HepG2 (cell line): ENCODE measurements around the gene MARVELD3. TPM values are rescaled to one million over a fixed set of nuclear protein-coding genes. Genes with fewer than 3 reads are reported as not detected.

Experiments
- ATAC-seq: fragments of 200-7000 bp; cut with Tn5 transposase; 3 replicates; pipeline ENCODE4 v1.9.1; 2020; ENCODE audit warnings: mild to moderate bottlenecking, moderate library complexity
- BruUV-seq: library from RNA; stranded (reverse); fragments of 400-500 nt; replicated peaks from 2 replicates; lab custom pipeline; 2021; lab: Mats Ljungman, UMichigan
- CTCF ChIA-PET: fragments of 300-600 bp; formaldehyde crosslinking; extraction: SDS; loops from one replicate; lab custom pipeline; 2021; ENCODE audit warnings: low total read pairs, inconsistent platforms, low intra/inter-chr PET ratio; lab: Yijun Ruan, JAX
- POLR2A ChIA-PET: fragments of 350-600 bp; sonication (Branson Sonifier 250); formaldehyde crosslinking; loops from one replicate; lab custom pipeline; 2020; ENCODE audit warnings: antibody characterized with exemption, inconsistent platforms; lab: Yijun Ruan, JAX
- DNase-seq: peaks from one replicate; pipeline ENCODE4 v3.0.0-alpha.2; 2015; ENCODE audit warnings: low spot score
- FAIRE-seq: peaks from 3 replicates; lab custom pipeline; 2011; peaks lifted over from hg19 to GRCh38; lab: Jason Lieb, UNC
- H2AFZ ChIP-seq: one replicate; pipeline ENCODE4 v1.6.1; 2011; ENCODE audit warnings: low read length, inconsistent platforms
- H3K27ac ChIP-seq: fragments of 300-600 bp; 3 replicates; pipeline ENCODE4 v1.8.0; 2011; ENCODE audit warnings: mixed run types, mild to moderate bottlenecking, mixed read lengths, low read length, inconsistent platforms; ENCODE audit not compliant: insufficient read depth; ENCODE audit errors: extremely low read length
- H3K27me3 ChIP-seq, 2 experiments: fragments of 200-600 bp in 1 of 2; 2 replicates in 1 of 2; 3 replicates in 1 of 2; pipeline versions ENCODE4 v1.6.0 to v1.8.0; 2011; ENCODE audit warnings: low read length in 2 of 2, mild to moderate bottlenecking in 2 of 2, moderate library complexity in 2 of 2, inconsistent platforms in 1 of 2; ENCODE audit not compliant: insufficient read depth in 2 of 2, control insufficient read depth in 1 of 2
- H3K36me3 ChIP-seq, 2 experiments: fragments of 200-600 bp in 1 of 2; replicated peaks in 1 of 2; 2 replicates in 1 of 2; 3 replicates in 1 of 2; pipeline versions ENCODE4 v1.5.1 to v1.8.0; 2011; ENCODE audit warnings: low read length in 2 of 2, inconsistent platforms in 1 of 2; ENCODE audit not compliant: insufficient read depth in 2 of 2, control insufficient read depth in 1 of 2
- H3K4me1 ChIP-seq: 2 replicates; pipeline ENCODE4 v1.5.1; 2012; ENCODE audit warnings: low read length, inconsistent platforms; ENCODE audit not compliant: insufficient read depth
- H3K4me2 ChIP-seq: 2 replicates; pipeline ENCODE4 v1.6.0; 2011; ENCODE audit warnings: low read depth, low read length, inconsistent platforms
- H3K4me3 ChIP-seq, 3 experiments: fragments of 200-600 bp in 1 of 3; sonication (generic), shearing (Covaris generic) in 1 of 3; replicated peaks in 1 of 3; 2 replicates each; pipeline ENCODE4 v1.5.1; 2011 to 2016; ENCODE audit warnings: low read length in 3 of 3, inconsistent platforms in 2 of 3, low read depth in 2 of 3, mild to moderate bottlenecking in 2 of 3, control low read depth in 1 of 3, mixed read lengths in 1 of 3; ENCODE audit not compliant: insufficient read depth in 1 of 3
- H3K79me2 ChIP-seq: one replicate; pipeline ENCODE4 v1.6.1; 2011; ENCODE audit warnings: low read length, inconsistent platforms; ENCODE audit not compliant: insufficient read depth
- H3K9ac ChIP-seq: 2 replicates; pipeline ENCODE4 v1.6.0; 2011; ENCODE audit warnings: mild to moderate bottlenecking, low read depth, low read length, inconsistent platforms; ENCODE audit not compliant: insufficient read depth
- H3K9me3 ChIP-seq: 2 replicates; pipeline ENCODE4 v1.5.1; 2012; ENCODE audit warnings: mild to moderate bottlenecking, low read length
- H4K20me1 ChIP-seq: 2 replicates; pipeline ENCODE4 v1.6.0; 2011; ENCODE audit warnings: inconsistent platforms, mild to moderate bottlenecking, low read length, moderate library complexity; ENCODE audit not compliant: insufficient read depth
- CEBPB ChIP-seq: IDR thresholded peaks from 2 replicates; pipeline ENCODE4 v1.6.1; 2011; ENCODE audit warnings: low read depth, low read length, improper control_type of control experiment, borderline replicate concordance
- GATAD1 ChIP-seq: IDR thresholded peaks from 2 replicates; pipeline ENCODE4 v1.6.1; 2016; ENCODE audit warnings: missing genetic modification reagents, missing compliant biosample characterization
- HNF4G ChIP-seq, 2 experiments: sonication (generic) in 1 of 2; formaldehyde crosslinking in 1 of 2; IDR thresholded peaks; 2 replicates each; pipeline versions ENCODE4 v1.4.0 to v1.6.1; 2011 to 2020; ENCODE audit warnings: borderline replicate concordance in 2 of 2, low read depth in 2 of 2, mild to moderate bottlenecking in 2 of 2, low read length in 1 of 2, missing genetic modification reagents in 1 of 2, moderate library complexity in 1 of 2
- LCORL ChIP-seq, 2 experiments: fragments of 450-650 bp in 1 of 2; sonication (generic) in 1 of 2; formaldehyde crosslinking in 1 of 2; IDR thresholded peaks; 2 replicates each; pipeline versions ENCODE4 v1.5.0 to v1.6.1; 2017 to 2020; ENCODE audit warnings: antibody characterized with exemption in 1 of 2, missing genetic modification reagents in 1 of 2
- MAX ChIP-seq: IDR thresholded peaks from 2 replicates; pipeline ENCODE4 v1.6.1; 2012; ENCODE audit warnings: inconsistent platforms
- MIXL1 ChIP-seq: IDR thresholded peaks from 2 replicates; pipeline ENCODE4 v1.6.1; 2016
- ONECUT2 ChIP-seq: sonication (generic); formaldehyde crosslinking; IDR thresholded peaks from 2 replicates; pipeline ENCODE4 v1.4.0; 2020; ENCODE audit warnings: missing genetic modification reagents
- PITX1 ChIP-seq: sonication (generic); formaldehyde crosslinking; IDR thresholded peaks from 2 replicates; pipeline ENCODE4 v1.5.1; 2020; ENCODE audit warnings: mild to moderate bottlenecking, missing genetic modification reagents
- PRDM4 ChIP-seq: sonication (generic); formaldehyde crosslinking; IDR thresholded peaks from 2 replicates; pipeline ENCODE4 v1.9.0; 2021; ENCODE audit warnings: missing genetic modification reagents, borderline replicate concordance
- ZBED4 ChIP-seq: sonication (generic); formaldehyde crosslinking; IDR thresholded peaks from 2 replicates; pipeline ENCODE4 v1.4.0; 2020; ENCODE audit warnings: missing genetic modification reagents, borderline replicate concordance
- ZNF556 ChIP-seq: sonication (generic); formaldehyde crosslinking; IDR thresholded peaks from 2 replicates; pipeline ENCODE4 v1.4.0; 2020; ENCODE audit warnings: mild to moderate bottlenecking, missing genetic modification reagents, borderline replicate concordance
- ZNF629 ChIP-seq: sonication (generic); formaldehyde crosslinking; conservative IDR thresholded peaks from 2 replicates; pipeline ENCODE4 v1.5.0; 2020; ENCODE audit warnings: missing genetic modification reagents
- WGBS: methylation state at CpG from one replicate; pipeline ENCODE4 v1.1.6; 2017; ENCODE audit warnings: low lambda C conversion rate; 5-methylcytosine and 5-hydroxymethylcytosine counted together
- in situ Hi-C: cut with HindIII; loops from 2 replicates; pipeline ENCODE4 v1.10.0; 2017; ENCODE audit warnings: low pct_unique_long_range_greater_than_20kb; ENCODE audit not compliant: extremely low pct_ligation_motif_present
- intact Hi-C: fragments of 100-400 bp; cut with micrococcal nuclease; formaldehyde crosslinking; loops from one replicate; pipeline ENCODE4 v1.10.0; 2022; ENCODE audit not compliant: unreplicated experiment
- polyA plus RNA-seq, 8 experiments: library from polyadenylated mRNA; depleted of rRNA in 3 of 8; stranded (reverse) in 7 of 8; unstranded in 1 of 8; fragments of >200 nt; fragmentation: Illumina TruSeq in 4 of 8; extraction: Trizol in 4 of 8; gene quantifications; 2 replicates each; pipeline versions ENCODE4 v1.2.1 to v1.2.3, GENCODE V29; 2011 to 2016; ENCODE audit warnings: low read depth in 4 of 8, missing spikeins in 1 of 8, mixed read lengths in 1 of 8; ENCODE audit not compliant: insufficient read depth in 1 of 8
- total RNA-seq, 5 experiments: library from RNA; depleted of rRNA; stranded (reverse); fragments of >200 nt; fragmentation: Illumina TruSeq; extraction: Trizol; gene quantifications; 2 replicates each; pipeline ENCODE4 v1.2.3, GENCODE V29; 2016; ENCODE audit warnings: low read depth in 1 of 5

The MARVELD3 gene
- total and polyA plus RNA-seq, 2 of the 13 experiments (the other 11 are each of a cell fraction or from before 2014, with no cell fraction given) = 4.8 to 5.6 TPM

- no peak for TF ChIP-seq PRDM4 (CRISPR knock-in tag)
Measured at GRCh38 chr16:71666264-71666663, 40.3 kb downstream of the MARVELD3 start (continued).

- FAIRE-seq = peak; percentile 63
- 0 out of 2 replicates have a peak, but pooled peaks have one; percentile 30 for TF ChIP-seq ZNF556 (CRISPR knock-in tag)
- TF ChIP-seq LCORL (IDR thresholded peaks at IDR 0.05) = no peak; the same call in 1 of the 2 replicates
- peak; percentile 71; the same call in 1 of the 2 replicates for TF ChIP-seq LCORL (CRISPR knock-in tag; IDR thresholded peaks at IDR 0.05)
- TF ChIP-seq CEBPB = peak; percentile 56; the same call in 1 of the 2 replicates
- no peak for TF ChIP-seq ZNF629 (CRISPR knock-in tag)
- TF ChIP-seq PITX1 (CRISPR knock-in tag) = peak; percentile 40; the same call in 1 of the 2 replicates
- TF ChIP-seq MAX = peak; percentile 47; the same call in 1 of the 2 replicates
- no peak for TF ChIP-seq ZBED4 (CRISPR knock-in tag)
- peak; percentile 10; the same call in 1 of the 2 replicates for TF ChIP-seq GATAD1 (CRISPR knock-in tag)
- TF ChIP-seq MIXL1 (CRISPR knock-in tag) = 0 out of 2 replicates have a peak, but pooled peaks have one; percentile 11
- TF ChIP-seq HNF4G (IDR thresholded peaks at IDR 0.05; ENCODE audit: borderline replicate concordance, low read depth, low read length) = peak; percentile 90
- TF ChIP-seq HNF4G (CRISPR knock-in tag; IDR thresholded peaks at IDR 0.05; ENCODE audit: borderline replicate concordance, low read depth) = peak; percentile 83; the same call in 1 of the 2 replicates
- no peak for TF ChIP-seq ONECUT2
Measured at GRCh38 chr16:71666928-71667707, 41.1 kb downstream of the MARVELD3 start.

More at GRCh38 chr16:71666928-71667707, 41.1 kb downstream of the MARVELD3 start:
- no peak overlapping the region for H2AFZ ChIP-seq
- DNase-seq = peak; percentile 91
- peak; percentile 83 for ATAC-seq
- H3K4me2 ChIP-seq = peak overlapping the region; percentile 58
- no peaks in the 10 kb centered on the region for H3K9me3 ChIP-seq
- H3K79me2 ChIP-seq = no peaks in the 10 kb centered on the region
- 1% methylated on average over 4 of the region's 4 CpGs for WGBS
- peaks cover 53% of the 10 kb centered on the region for H3K4me1 ChIP-seq
- no peaks in the 10 kb centered on the region for H4K20me1 ChIP-seq
- peak overlapping the region in 1 of 3 experiments; percentile 25; a peak in 1 of 6 replicates for H3K4me3 ChIP-seq
- ChIA-PET POLR2A (interaction anchor here (0.6 kb wide), 1 partner anchor 75 kb away, joined by 3 read pairs; no protein-coding TSS in a partner anchor), CTCF (no interaction called here)
- in situ Hi-C loops = no loop called here
- H3K27me3 ChIP-seq = no peaks in the 10 kb centered on the region
- peaks cover 12 to 34% of the 10 kb centered on the region in 2 experiments for H3K36me3 ChIP-seq
- peak overlapping the region; percentile 71 for H3K27ac ChIP-seq
- TSS peak; percentile 45 for BruUV-seq
- H3K9ac ChIP-seq = peak overlapping the region; percentile 17; the same call in 1 of the 2 replicates
- intact Hi-C loops = loop anchor here (2.0 kb wide), 1 partner anchor 22 kb away; no protein-coding TSS in a partner anchor
